ENCODE data around the gene HOXA7.
A peak's percentile ranks its signal among the peaks of the same experiment; 100 is the strongest.

HOXA7 gene

GRCh38 chr7:27110186-27111031 lies 46.1 kb downstream of the HOXA7 start:
- DNase-seq (ENCODE audit: low spot score) = no peak
- no peak for TF ChIP-seq CTCF (IDR thresholded peaks at IDR 0.05)
- peak overlapping the region in 1 of 2 donors; percentile 43 for H3K27ac ChIP-seq
- H3K4me3 ChIP-seq = peak overlapping the region; percentile 44

- no peak for TF ChIP-seq CTCF (IDR thresholded peaks at IDR 0.05)
- Histone ChIP-seq H3K4me3 (no peak overlapping the region), H3K27ac (peak overlapping the region in 1 of 2 donors; percentile 77)
- no peak for DNase-seq (ENCODE audit: low spot score)
These were observed 46.8 kb downstream of the HOXA7 start for GRCh38 chr7:27109466-27110185.

- no peak for DNase-seq (ENCODE audit: low spot score)
- Histone ChIP-seq H3K27ac (peak overlapping the region in 1 of 2 donors; percentile 77), H3K4me3 (peak overlapping the region; percentile 49)
- TF ChIP-seq CTCF (IDR thresholded peaks at IDR 0.05) = no peak
These were observed 47.9 kb downstream of the HOXA7 start for GRCh38 chr7:27108390-27109127.

DNA sequence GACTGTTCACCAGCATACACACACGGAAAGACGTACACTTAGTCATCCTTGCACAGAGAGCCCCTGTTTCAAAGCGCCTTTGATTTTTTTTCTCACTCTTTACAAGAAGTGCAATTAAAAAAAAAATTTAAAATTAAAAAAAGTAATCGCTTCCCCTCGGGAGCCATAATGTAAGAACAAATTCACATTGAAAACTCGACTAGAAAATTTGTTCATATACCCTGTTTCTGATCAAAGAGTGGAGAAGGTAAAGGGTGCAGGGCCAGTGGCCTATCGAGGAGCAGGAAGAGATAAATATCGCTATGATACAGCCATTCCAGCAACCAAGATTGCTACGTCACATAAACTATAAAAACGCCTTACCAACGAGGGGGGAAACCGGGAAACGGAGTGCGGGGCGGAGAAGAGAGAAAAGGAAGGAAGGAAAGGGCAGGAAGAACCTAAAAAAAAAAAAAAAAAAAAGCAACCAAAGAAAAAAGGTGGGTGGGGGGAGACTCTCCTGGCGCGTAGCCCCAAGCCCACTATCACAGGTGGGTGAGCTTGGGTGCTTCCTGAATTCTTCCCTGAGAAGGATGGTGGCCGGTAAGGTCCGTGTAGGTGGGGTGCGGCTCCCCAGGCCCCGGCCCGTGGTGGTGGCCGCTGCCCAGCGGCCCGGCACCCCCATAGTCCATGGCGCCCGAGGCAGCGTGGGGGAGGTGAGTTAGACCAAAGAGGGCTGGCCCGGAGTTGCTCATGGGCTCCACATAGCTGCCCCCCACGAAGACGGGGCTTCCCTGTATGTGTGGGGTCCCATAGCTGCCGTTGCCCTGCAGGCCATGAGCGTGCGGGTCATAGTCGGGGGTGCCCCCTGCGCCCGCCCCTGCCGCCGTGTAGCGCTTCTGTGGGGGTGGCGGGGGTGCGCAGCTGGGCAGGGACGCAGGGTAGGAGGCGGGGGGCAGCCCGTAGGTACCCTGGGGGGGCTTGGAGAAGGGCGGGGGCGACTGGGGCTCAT lies 48.8 kb downstream of the HOXA7 start:
- TF ChIP-seq CTCF (IDR thresholded peaks at IDR 0.05) = no peak
- DNase-seq (ENCODE audit: low spot score) = no peak
- Histone ChIP-seq H3K4me3 (peak overlapping the region; percentile 49), H3K27ac (peak overlapping the region in 1 of 2 donors; percentile 77)

DNA sequence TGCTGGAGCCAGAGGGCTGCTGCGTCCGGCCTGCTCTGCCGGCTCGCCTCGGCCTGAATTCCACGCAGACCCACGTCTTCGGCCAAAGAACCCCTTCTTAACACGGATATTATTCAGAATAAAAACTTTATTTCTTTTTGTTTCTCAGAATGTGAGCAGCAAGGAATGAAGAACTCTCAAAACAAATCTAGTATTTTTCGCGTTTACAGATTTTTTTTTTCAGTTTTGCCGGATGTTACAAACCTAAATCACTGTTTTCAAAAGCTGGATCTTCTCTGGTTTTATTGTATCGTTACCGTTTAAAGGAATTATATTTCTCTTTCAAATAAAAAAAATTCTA lies 49.6 kb downstream of the HOXA7 start:
- no peak for TF ChIP-seq CTCF (IDR thresholded peaks at IDR 0.05)
- DNase-seq (ENCODE audit: low spot score) = no peak
- H3K4me3 ChIP-seq = peak overlapping the region; percentile 63
- H3K27ac ChIP-seq = peak overlapping the region in 1 of 2 donors; percentile 64

Data from coronary artery (tissue), 2 donors.